HG03196 (cell line): Measurements from ENCODE around the gene PDE6G.
"Not testable (repeated sequence)": the region's sequence is repeated elsewhere in the genome, so short reads cannot be mapped to it uniquely, and the experiment has no call there.

Experiments
- ATAC-seq: cut with Tn5 transposase; IDR thresholded peaks from one replicate; pipeline ENCODE4 v1.9.1; 2021; ENCODE audit not compliant: unreplicated experiment

PDE6G gene

GRCh38 chr17:81635973-81636504, 20.3 kb downstream of the PDE6G start:
- peak; percentile 8 for ATAC-seq

GRCh38 chr17:81635431-81635830, 20.9 kb downstream of the PDE6G start:
- ATAC-seq = no peak

- no peak for ATAC-seq
Observed at GRCh38 chr17:81631482-81631881, 24.9 kb downstream of the PDE6G start.

- no peak for ATAC-seq
Observed at GRCh38 chr17:81630274-81630673, 26.1 kb downstream of the PDE6G start.

GRCh38 chr17:81621494-81622130, 34.7 kb downstream of the PDE6G start:
- ATAC-seq = no peak

- ATAC-seq = not testable (repeated sequence)
Observed at GRCh38 chr17:81618307-81618706, 38.0 kb downstream of the PDE6G start.

GRCh38 chr17:81616877-81617276, 39.5 kb downstream of the PDE6G start:
- no peak for ATAC-seq

- ATAC-seq = no peak
Observed at GRCh38 chr17:81615401-81615930, 40.9 kb downstream of the PDE6G start.

GRCh38 chr17:81612172-81612970, 44.0 kb downstream of the PDE6G start:
- no peak for ATAC-seq

GRCh38 chr17:81609541-81610311, 46.6 kb downstream of the PDE6G start:
- no peak for ATAC-seq

- ATAC-seq = no peak
Observed at GRCh38 chr17:81608605-81609004, 47.7 kb downstream of the PDE6G start.

GRCh38 chr17:81608082-81608481, 48.3 kb downstream of the PDE6G start:
- no peak for ATAC-seq

GRCh38 chr17:81607431-81607830, 48.9 kb downstream of the PDE6G start:
- ATAC-seq = no peak

- ATAC-seq = no peak
Observed at GRCh38 chr17:81603846-81604610, 52.3 kb downstream of the PDE6G start.

- no peak for ATAC-seq
Observed at GRCh38 chr17:81601525-81602120, 54.7 kb downstream of the PDE6G start.
